HUES48 (cell line): ENCODE data around the gene CWC25.

Experiments used
- H3K27ac ChIP-seq: one replicate; pipeline ENCODE4 v1.7.0; 2013; ENCODE audit warnings: low read depth, low read length, inconsistent platforms
- H3K27me3 ChIP-seq: 2 replicates; pipeline ENCODE4 v1.6.1; 2013; ENCODE audit warnings: mild to moderate bottlenecking, low read length; ENCODE audit not compliant: control insufficient read depth, insufficient read depth
- H3K36me3 ChIP-seq: 2 replicates; pipeline ENCODE4 v1.6.1; 2013; ENCODE audit warnings: low read length; ENCODE audit not compliant: control insufficient read depth, insufficient read depth
- H3K4me1 ChIP-seq: 2 replicates; pipeline ENCODE4 v1.6.1; 2013; ENCODE audit warnings: mild to moderate bottlenecking, low read length; ENCODE audit not compliant: control insufficient read depth, insufficient read depth
- H3K4me3 ChIP-seq: 2 replicates; pipeline ENCODE4 v1.5.1; 2013; ENCODE audit warnings: mild to moderate bottlenecking, low read depth, low read length
- H3K9ac ChIP-seq: 2 replicates; pipeline ENCODE4 v1.6.1; 2013; ENCODE audit warnings: mild to moderate bottlenecking, low read depth, low read length, moderate library complexity
- H3K9me3 ChIP-seq: 2 replicates; pipeline ENCODE4 v1.6.1; 2013; ENCODE audit warnings: low read length; ENCODE audit not compliant: control insufficient read depth, insufficient read depth

The CWC25 gene

GRCh38 chr17:38777641-38778250 is 47.4 kb downstream of the CWC25 start:
- Histone ChIP-seq H3K36me3 (peaks cover 90% of the 10 kb centered on the region), H3K9me3 (no peaks in the 10 kb centered on the region), H3K27me3 (no peaks in the 10 kb centered on the region), H3K27ac (no peak overlapping the region), H3K4me3 (no peak overlapping the region), H3K9ac (no peak overlapping the region), H3K4me1 (no peaks in the 10 kb centered on the region)

- Histone ChIP-seq H3K36me3 (peaks cover 88% of the 10 kb centered on the region), H3K4me3 (no peak overlapping the region), H3K9me3 (no peaks in the 10 kb centered on the region), H3K27ac (no peak overlapping the region), H3K4me1 (no peaks in the 10 kb centered on the region), H3K9ac (no peak overlapping the region), H3K27me3 (no peaks in the 10 kb centered on the region)
Observed at GRCh38 chr17:38773258-38773657, 51.9 kb downstream of the CWC25 start.

- H3K9me3 ChIP-seq: no peaks in the 10 kb centered on the region
- H3K9ac ChIP-seq: no peak overlapping the region
- peaks cover 97% of the 10 kb centered on the region for H3K36me3 ChIP-seq
- no peaks in the 10 kb centered on the region for H3K27me3 ChIP-seq
- no peak overlapping the region for H3K4me3 ChIP-seq
- H3K4me1 ChIP-seq: no peaks in the 10 kb centered on the region
- H3K27ac ChIP-seq: no peak overlapping the region
Observed at GRCh38 chr17:38768417-38768816, 56.7 kb downstream of the CWC25 start.

- Histone ChIP-seq H3K9ac (no peak overlapping the region), H3K4me1 (no peaks in the 10 kb centered on the region), H3K4me3 (no peak overlapping the region), H3K27ac (no peak overlapping the region), H3K27me3 (no peaks in the 10 kb centered on the region), H3K36me3 (peaks cover 95% of the 10 kb centered on the region), H3K9me3 (no peaks in the 10 kb centered on the region)
Observed at GRCh38 chr17:38766341-38766740, 58.8 kb downstream of the CWC25 start.

GRCh38 chr17:38762231-38762630 is 62.9 kb downstream of the CWC25 start:
- H3K4me1 ChIP-seq: no peaks in the 10 kb centered on the region
- H3K27me3 ChIP-seq: no peaks in the 10 kb centered on the region
- H3K27ac ChIP-seq: no peak overlapping the region
- H3K4me3 ChIP-seq: no peak overlapping the region
- H3K36me3 ChIP-seq: peaks cover 90% of the 10 kb centered on the region
- H3K9me3 ChIP-seq: no peaks in the 10 kb centered on the region
- H3K9ac ChIP-seq: no peak overlapping the region

- no peaks in the 10 kb centered on the region for H3K9me3 ChIP-seq
- H3K4me1 ChIP-seq: no peaks in the 10 kb centered on the region
- no peaks in the 10 kb centered on the region for H3K27me3 ChIP-seq
- no peak overlapping the region for H3K4me3 ChIP-seq
- no peak overlapping the region for H3K9ac ChIP-seq
- H3K27ac ChIP-seq: no peak overlapping the region
- H3K36me3 ChIP-seq: peaks cover 89% of the 10 kb centered on the region
Observed at GRCh38 chr17:38761612-38762011, 63.5 kb downstream of the CWC25 start.

GRCh38 chr17:38753071-38753506 is 72.0 kb downstream of the CWC25 start:
- peak overlapping the region; percentile 49 for H3K27ac ChIP-seq
- H3K4me1 ChIP-seq: peaks cover 10% of the 10 kb centered on the region
- H3K9ac ChIP-seq: peak overlapping the region; percentile 45; the same call in 1 of the 2 replicates
- no peaks in the 10 kb centered on the region for H3K9me3 ChIP-seq
- peaks cover 38% of the 10 kb centered on the region for H3K36me3 ChIP-seq
- H3K27me3 ChIP-seq: peaks cover 8% of the 10 kb centered on the region
- H3K4me3 ChIP-seq: peak overlapping the region; percentile 93

GRCh38 chr17:38752308-38753070 is 72.6 kb downstream of the CWC25 start, which contains the start of gene PSMB3:
TSS of gene PSMB3 (plus strand) at chr17:38752741. CDS start at chr17:38752827, 86 bp downstream.
- H3K4me1 ChIP-seq: peaks cover 10% of the 10 kb centered on the region
- peak within 1 kb of the TSS; percentile 84 for H3K9ac ChIP-seq
- H3K4me3 ChIP-seq: peak within 1 kb of the TSS; percentile 93
- H3K27ac ChIP-seq: peak within 1 kb of the TSS; percentile 92
- peaks cover 8% of the 10 kb centered on the region for H3K27me3 ChIP-seq
- H3K36me3 ChIP-seq: peaks cover 32% of the 10 kb centered on the region
- H3K9me3 ChIP-seq: no peaks in the 10 kb centered on the region

- H3K9ac ChIP-seq: peak overlapping the region; percentile 84
- H3K4me1 ChIP-seq: peaks cover 10% of the 10 kb centered on the region
- H3K4me3 ChIP-seq: peak overlapping the region; percentile 93
- H3K27ac ChIP-seq: peak overlapping the region; percentile 92
- H3K27me3 ChIP-seq: peaks cover 8% of the 10 kb centered on the region
- peaks cover 25% of the 10 kb centered on the region for H3K36me3 ChIP-seq
- H3K9me3 ChIP-seq: no peaks in the 10 kb centered on the region
Observed at GRCh38 chr17:38751808-38752307, 73.3 kb downstream of the CWC25 start.

- H3K9ac ChIP-seq: no peak overlapping the region
- H3K27ac ChIP-seq: no peak overlapping the region
Observed at GRCh38 chr17:38751144-38751807, 73.8 kb downstream of the CWC25 start.

More at GRCh38 chr17:38751144-38751807, 73.8 kb downstream of the CWC25 start:
- H3K9me3 ChIP-seq: no peaks in the 10 kb centered on the region
- H3K36me3 ChIP-seq: peaks cover 21% of the 10 kb centered on the region
- peaks cover 15% of the 10 kb centered on the region for H3K4me1 ChIP-seq
- H3K4me3 ChIP-seq: peak overlapping the region; percentile 93
- H3K27me3 ChIP-seq: peaks cover 8% of the 10 kb centered on the region
